Frontal cortex (tissue), 4 donors: ENCODE data around the gene RALGDS. TPM values are rescaled to one million over a fixed set of nuclear protein-coding genes. Genes with fewer than 3 reads are reported as not detected.
"Not testable (repeated sequence)": the region's sequence is repeated elsewhere in the genome, so short reads cannot be mapped to it uniquely, and the experiment has no call there.

Experiments used
- DNase-seq, 2 donors: peaks; one replicate each; pipeline ENCODE4 v3.0.0; 2012; ENCODE audit warnings: low spot score in 2 of 2
- FAIRE-seq: peaks from 2 replicates; lab custom pipeline; 2012; peaks lifted over from hg19 to GRCh38; lab: Jason Lieb, UNC
- total RNA-seq: library from RNA; depleted of rRNA; stranded (reverse); fragments of >200 nt; gene quantifications from one replicate; pipeline ENCODE4 v1.2.3, GENCODE V29; 2014
- donor health status: control.
- donor health status: control.
- donor health status: control.

Gene RALGDS
- total RNA-seq, 1 donor from 2014 or later = 79.9 TPM

DNA sequence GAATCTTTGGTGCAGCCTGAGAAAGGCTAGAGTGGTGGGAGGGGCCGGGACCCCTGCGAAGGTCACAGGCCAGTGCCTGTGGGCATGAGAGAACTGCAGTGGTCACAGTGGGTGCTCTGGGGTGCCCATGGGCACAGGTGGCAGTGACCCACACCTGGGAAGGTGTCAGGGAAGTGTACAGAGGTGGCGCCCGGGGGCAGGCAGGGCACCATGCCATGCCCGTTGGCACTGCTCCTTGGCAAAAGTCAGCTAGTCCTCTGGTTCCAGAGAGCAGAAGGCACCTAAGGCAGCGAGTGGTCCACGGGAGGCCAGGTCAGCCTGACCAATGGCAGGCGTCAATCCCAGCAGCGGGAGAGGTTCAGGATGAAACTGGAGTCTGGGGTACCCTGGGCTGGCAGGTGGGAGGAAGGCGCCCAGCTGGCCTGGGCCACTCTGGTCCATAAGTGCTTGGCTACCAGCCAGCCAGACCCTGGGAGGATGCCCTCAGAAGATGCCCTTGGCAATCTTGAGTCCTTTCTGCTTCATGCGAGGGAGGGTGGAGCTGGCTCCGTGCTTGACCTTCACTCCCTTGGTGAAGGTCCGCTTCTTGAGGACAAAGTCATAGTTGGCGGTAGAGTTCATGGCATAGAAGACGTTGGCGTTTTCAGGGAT, 22.8 kb downstream of the RALGDS start:
- DNase-seq = no peak

DNA sequence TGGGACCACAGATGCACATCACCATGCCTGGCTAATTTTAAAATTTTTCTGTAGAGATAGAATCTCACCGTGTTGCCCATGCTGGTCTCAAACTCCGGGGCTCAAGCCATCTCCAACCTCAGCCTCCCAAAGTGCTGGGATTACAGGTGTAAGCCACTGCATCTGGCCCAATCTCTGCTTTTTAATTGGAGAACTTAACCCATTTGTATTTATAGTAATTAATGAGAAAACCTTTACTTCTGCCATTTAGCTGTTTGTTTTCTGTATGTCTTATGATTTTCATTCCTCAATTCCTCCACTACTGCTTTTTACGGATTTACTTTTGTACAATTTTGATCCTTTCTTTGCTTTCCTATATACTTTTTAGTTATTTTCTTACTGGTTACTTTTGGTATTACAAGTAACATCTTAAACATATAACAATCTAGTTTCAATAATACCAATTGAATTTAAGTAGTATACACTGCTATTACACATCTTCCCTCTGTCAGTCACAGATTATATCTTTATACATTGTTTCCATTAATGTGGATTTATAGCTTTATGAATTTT, 26.1 kb downstream of the RALGDS start:
- DNase-seq (no peak), FAIRE-seq (no peak)

More for the DNA sequence above, 22.8 kb downstream of the RALGDS start:
- FAIRE-seq = no peak

DNA sequence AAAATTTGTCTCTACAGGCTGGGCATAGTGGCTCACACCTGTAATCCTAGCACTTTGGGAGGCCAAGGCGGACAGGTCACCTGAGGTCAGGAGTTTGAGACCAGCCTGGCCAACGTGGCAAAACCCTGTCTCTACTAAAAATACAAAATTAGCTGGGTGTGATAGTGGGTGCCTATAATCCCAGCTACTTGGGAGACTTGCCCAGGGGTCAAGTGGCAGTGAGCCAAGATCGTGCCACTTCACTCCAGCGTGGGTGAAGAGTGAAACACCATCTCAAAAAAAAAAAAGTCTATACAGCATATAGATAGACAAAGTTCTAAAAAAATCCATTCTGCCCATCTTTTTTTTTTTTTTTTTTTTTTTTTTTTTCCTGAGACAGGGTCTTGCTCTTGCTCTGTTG, 26.7 kb downstream of the RALGDS start:
- not testable (repeated sequence) for FAIRE-seq, DNase-seq

DNA sequence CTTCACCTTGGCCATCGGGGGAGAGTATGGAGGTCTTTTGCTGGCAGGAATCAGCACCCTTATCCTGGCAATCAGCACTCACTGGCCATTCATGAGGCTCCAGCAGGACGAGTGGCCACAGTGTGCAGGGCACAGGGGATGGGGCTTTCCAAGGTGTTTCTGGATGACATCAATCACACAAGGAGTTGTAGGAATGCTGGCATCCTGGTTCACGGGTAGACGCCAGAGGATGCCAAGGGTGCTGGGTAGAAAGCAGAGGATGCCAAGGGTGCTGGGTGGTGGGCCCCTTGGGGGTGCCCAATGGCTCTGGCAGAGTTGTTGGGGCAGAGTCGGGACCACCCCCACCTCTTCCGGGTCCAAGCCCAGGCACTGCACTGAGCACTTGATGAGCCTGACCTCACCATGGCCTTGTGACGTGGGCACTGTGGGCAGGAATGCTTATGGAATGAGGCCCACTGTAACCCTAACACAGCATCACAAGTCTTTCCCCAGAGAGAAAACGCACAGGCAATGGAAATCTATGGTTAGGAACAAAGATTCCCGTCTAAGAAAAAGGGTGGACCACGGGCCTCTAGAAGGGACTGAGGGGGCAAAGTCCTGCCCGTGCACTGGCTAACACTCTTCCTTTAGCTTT, 30.2 kb downstream of the RALGDS start:
- FAIRE-seq = no peak
- no peak for DNase-seq

DNA sequence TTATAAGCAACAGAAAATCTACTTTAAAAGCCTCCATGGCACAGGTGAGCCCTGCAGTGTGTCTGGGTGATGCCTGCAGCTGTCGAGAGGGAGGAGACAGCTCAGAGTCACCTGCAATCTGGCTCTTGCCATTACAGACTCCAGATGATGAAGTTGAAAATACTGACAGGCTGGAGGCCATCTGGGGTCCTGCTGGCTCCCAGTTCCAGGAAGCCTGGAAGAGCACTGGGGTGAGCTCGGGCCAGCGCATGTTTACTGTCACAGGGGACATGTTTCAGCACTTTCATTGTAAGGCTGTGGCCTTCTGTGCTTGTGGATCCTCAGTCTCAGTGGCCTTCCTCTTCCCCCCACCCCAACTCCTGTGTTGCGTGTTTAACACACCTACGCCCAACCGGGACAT, 30.9 kb downstream of the RALGDS start:
- FAIRE-seq = no peak
- no peak for DNase-seq

DNA sequence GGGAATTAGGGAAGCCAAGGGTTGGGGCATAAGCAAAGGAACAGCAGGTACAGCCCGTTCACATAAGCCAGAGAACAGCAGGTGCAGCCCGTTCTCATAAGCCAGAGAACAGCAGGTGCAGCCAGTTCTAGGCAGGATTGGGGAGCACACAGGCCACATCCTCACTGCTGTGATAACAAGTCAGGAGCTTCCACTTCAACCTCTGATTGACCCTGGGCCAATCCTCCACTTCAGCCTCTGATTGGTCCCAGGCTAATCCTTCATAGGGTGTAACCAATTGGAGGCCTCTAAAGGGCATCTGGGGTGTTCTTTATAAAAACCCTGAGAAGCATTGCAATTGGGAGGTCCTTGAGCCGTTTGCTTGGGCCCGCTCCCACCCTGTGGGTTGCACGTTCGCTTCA, 31.8 kb downstream of the RALGDS start:
- DNase-seq (no peak), FAIRE-seq (no peak)

DNA sequence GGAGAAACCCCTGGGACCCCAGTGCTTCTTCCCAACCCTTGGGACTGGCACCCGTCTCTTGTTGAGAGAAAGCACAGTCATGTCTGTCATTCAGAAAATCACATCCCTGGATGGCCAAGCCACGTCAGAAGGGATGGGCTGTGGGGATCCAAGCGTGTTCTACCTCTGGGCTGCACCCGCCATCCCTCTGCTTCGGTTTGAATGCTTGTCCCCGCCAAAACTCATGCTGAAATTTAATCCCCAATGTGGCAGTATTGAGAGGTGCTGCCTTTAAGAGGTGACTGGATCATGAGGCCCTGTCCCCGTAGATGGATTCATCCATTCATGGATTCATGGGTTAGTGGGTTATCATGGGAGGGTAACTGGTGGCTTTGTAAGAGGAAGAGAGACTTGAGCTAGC, 32.3 kb downstream of the RALGDS start:
- no peak for DNase-seq
- no peak for FAIRE-seq

DNA sequence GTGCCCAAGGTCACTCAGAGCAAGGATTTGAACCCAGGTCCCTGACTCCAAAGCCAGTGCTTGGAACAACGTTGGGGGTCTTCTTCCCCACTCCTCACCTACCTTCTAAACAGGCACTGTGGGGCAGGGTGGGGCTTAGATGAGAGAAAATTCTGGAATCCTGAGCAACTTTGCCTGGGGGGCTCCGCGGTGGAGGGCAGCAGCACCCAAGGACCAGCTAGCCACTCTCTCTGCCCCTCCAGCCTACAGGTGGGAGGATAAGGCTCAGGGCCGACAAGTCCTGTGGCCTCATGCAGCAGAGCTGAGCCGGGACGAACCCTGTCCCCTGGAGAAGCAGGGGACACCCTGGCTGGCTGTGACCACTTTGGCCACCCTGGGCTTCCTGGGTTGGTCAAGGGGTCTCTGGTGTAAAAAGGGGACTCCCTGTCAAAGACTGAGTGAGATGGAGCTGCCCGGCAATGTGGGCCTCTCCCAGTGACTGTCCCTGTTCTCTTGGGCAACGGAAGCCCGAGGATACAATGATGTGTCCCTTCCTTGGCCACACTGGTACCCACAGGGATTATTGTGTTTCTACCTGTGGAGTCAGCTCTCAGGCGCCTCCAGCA, 32.8 kb downstream of the RALGDS start:
- no peak for DNase-seq
- no peak for FAIRE-seq

DNA sequence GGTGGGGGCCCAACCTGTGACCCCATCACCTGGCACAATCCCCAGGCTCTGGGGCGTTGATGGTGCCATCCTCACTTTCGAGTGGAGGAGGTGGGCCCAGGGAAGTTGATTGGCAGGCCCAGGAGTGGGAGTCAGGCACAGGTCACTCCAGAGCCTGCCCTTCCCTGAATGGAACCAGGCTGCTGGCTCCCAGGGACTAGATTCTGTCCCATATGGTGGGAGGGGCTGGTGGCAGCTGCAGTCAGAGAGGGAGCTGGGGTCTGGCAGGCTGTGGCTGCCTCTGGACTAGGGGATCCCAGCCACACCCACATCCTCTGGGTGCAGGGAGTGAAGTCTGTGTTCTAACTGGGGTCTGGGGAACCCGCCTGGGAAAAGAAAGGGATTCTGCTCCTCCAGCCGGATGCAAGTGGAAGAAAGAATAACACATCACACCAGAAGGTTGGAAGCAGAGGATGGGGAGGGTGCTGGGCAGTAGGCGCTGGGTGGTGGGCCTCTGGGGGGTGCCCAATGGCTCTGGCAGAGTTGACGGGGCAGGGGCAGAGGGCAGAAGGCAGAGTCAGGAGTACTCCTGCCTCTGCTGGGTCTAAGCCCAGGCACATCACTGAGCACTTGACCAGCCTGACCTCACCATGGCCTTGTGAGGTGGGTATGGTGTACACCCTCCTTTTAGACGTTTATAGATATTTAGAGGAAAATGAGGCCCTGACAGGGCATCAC, 33.5 kb downstream of the RALGDS start:
- FAIRE-seq (no peak), DNase-seq (no peak)

DNA sequence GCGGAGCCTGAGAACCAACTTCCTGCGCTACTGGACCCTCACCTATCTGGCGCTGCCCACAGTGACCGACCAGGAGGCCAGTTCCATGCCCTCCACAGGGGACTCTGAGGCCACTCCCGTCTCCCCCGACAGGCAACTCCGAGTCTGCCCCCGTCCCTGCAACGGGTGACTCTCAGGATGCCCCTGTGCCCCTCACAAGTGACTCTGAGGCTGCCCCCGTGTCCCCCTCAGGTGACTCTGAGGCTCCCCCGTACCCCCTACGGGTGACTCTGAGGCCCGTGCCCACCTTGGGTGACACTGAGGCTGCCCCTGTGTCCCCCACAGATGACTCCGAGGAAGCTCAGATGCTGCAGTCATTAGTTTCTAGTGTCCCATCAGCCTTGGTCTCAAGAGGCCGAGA, 34.1 kb downstream of the RALGDS start:
- no peak for FAIRE-seq
- no peak for DNase-seq

DNA sequence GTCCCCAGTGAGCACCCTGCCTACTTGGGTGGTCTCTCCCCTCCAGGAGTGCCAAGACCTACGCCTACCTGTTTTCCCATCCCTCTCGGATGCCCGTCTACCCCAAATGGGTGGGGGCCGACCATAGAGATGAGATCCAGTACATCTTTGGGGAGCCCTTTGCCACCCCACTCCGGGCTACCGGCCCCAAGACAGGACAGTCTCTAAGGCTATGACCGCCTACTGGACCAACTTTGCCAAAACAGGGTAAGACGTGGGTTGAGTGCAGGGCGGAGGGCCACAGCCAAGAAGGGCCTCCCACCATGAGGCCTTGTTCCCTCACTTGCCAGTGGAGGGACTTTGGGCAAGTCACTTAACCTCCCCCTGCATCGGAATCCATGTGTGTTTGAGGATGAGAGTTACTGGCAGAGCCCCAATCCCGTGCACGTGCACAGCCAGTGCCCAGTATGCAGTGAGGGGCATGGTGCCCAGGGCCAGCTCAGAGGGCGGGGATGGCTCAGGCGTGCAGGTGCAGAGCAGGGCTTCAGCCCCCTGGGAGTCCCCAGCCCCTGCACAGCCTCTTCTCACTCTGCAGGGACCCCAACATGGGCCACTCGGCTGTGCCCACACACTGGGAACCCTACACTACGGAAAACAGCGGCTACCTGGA, 34.7 kb downstream of the RALGDS start:
- not testable (repeated sequence) for FAIRE-seq

DNA sequence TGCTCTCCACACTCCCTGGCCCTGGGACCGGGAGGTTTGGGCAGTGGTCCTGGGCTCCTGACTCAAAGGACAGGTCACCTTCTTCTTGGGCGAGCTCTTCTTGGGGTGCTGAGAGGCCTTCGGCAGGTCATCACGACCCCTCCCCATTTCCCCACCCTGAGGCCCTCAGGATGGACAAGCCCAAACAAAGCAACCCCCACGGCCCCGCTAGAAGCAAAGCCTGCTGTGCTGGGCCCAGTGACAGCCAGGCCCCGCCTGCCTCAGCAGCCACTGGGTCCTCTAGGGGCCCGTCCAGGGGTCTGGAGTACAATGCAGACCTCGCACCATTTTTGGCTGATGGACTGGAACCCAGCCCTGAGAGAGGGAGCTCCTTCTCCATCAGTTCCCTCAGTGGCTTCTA, 37.4 kb downstream of the RALGDS start:
- FAIRE-seq = not testable (repeated sequence)

More for the DNA sequence above, 34.7 kb downstream of the RALGDS start:
- DNase-seq = not testable (repeated sequence)

DNA sequence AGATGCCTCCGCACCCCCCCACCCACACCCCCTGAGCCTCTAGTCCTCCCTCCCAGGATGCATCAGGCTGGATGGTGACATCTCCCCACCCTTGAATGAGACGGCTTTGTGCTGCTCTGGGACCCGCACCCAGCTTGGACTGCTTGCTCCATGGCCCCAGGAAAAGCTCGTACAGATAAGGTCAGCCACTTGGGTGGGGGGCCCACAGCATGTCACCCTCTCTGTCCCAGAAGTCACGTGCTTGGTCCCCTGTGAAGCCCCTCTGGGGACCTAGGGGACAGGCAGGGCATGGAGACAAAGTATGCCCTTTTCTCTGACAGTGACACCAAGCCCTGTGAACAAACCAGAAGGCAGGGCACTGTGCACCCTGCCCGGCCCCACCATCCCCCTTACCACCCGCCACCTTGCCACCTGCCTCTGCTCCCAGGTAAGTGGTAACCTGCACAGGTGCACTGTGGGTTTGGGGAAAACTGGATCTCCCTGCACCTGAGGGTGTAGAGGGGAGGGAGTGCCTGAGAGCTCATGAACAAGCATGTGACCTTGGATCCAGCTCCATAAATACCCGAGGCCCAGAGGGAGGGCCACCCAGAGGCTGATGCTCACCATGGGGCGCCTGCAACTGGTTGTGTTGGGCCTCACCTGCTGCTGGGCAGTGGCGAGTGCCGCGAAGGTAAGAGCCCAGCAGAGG, 38.9 kb downstream of the RALGDS start:
- DNase-seq, FAIRE-seq: not testable (repeated sequence)

More for the DNA sequence above, 37.4 kb downstream of the RALGDS start:
- not testable (repeated sequence) for DNase-seq

DNA sequence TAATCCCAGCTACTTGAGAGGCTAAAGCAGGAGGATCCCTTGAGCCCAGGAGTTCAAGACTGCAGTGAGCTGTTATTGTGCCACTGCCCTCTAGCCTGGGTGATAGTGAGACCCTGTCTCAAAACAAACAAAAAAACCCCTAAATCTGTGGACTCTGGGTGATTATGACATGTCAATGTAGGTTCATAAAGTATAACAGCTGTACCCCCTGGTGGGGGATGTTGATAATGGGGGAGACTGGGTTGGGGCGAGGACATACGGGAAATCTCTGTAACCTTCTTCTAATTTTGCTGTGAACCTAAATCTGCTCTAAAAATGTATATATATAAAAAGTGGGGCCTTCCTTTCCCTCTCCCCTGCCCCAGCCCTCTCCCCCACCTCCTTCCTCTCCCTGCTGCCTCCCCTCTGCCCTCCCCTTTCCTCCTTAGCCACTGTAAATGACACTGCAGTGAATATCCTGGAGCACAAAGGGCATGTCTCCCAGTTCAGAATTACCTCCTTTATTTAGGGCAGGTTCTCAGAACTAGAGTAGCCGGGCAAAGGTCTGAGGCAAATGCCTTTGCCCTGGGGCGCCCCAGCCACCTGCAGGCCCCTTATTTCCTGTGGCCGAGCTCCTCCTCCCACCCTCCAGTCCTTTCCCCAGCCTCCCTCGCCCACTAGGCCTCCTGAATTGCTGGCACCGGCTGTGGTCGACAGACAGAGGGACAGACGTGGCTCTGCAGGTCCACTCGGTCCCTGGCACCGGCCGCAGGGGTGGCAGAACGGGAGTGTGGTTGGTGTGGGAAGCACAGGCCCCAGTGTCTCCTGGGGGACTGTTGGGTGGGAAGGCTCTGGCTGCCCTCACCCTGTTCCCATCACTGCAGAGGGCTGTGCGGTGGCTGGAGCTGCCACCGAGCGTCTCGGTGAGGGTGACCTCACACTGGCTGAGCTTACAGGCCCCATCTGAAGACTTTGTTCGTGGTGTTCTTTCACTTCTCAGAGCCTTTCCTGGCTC, 40.0 kb downstream of the RALGDS start:
- not testable (repeated sequence) for DNase-seq, FAIRE-seq

DNA sequence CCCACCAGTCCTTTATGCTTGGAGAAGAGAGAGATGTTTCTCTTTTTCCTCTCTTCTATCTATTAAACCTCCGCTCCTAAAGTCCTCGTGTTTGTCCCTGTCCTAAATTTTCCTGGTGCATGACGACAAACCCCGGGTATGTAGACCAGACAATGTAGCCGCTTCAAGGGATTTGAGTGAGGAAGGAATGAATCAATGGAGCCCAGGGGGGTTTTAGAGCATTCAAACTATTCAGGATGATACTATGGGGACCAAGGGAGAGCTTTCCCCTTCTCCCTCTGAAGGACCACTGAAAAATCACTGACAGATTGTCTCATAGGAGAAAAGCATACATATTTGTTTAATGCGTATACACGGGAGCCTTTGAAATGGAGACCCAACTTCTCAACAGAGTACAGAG, 40.9 kb downstream of the RALGDS start:
- no peak for FAIRE-seq
- DNase-seq = no peak

DNA sequence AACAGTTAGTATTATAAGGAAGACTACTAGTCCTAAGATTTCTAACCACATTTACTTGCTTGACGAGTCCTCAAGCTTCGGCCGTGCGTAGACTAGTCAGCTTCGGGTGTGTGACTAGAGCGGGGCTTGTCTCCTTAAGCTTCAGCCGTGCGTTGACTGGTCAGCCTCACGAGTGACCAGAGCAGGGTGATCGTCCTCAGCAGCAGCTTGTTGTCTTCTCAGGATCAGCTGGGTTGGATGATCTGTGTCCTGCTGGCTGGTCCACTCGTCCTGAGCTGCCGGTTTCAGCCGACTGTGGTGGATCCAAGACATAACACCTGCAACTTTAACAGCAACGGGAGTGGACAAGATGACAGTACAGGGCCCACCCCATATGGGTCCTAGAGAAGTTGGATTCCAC, 42.6 kb downstream of the RALGDS start:
- FAIRE-seq = no peak
- no peak for DNase-seq

DNA sequence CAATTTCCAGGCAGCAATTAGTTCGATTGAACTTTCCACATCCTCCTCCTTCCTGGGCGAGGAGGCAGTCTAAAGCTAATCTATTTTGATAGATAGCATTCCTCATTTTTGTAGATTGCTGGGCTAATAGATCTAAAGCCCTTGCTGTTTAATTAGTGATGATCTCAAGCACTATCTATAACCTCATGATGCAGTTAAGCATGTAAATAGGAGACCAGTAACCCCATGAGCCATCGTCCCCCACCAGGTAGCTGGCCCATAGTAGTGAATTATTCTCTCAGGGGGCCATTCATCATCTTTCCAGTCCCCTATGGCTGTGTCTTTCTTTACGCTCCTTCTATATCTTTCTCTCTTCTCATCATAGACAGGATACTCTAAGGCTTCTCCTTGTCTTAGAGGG, 44.3 kb downstream of the RALGDS start:
- DNase-seq (no peak), FAIRE-seq (no peak)
